HCEC 1CT (cell line): ENCODE results near the gene GPR171.

ENCODE experiments used
- DNase-seq: peaks from one replicate; pipeline ENCODE4 v3.0.0-alpha.2; 2017

Gene GPR171

DNA sequence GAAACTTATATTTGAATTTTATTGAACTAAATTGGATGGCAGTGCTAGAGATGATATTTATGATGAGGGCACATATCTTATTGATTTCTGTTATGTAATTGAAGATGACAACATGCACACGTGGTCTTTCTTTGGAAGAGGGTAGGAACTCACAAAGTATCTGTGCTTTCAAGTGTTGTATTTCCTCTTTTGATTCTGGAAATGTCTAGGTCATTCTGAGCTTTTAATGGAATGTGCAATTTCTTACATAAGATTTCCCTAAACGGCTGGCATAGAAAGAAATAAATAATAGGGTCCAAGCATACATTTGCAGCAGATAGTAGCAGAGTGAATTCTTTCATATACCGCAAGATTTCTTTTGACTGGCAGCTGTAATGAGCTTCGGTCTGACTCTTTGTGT, 10.1 kb upstream of the GPR171 start:
- no peak for DNase-seq

DNA sequence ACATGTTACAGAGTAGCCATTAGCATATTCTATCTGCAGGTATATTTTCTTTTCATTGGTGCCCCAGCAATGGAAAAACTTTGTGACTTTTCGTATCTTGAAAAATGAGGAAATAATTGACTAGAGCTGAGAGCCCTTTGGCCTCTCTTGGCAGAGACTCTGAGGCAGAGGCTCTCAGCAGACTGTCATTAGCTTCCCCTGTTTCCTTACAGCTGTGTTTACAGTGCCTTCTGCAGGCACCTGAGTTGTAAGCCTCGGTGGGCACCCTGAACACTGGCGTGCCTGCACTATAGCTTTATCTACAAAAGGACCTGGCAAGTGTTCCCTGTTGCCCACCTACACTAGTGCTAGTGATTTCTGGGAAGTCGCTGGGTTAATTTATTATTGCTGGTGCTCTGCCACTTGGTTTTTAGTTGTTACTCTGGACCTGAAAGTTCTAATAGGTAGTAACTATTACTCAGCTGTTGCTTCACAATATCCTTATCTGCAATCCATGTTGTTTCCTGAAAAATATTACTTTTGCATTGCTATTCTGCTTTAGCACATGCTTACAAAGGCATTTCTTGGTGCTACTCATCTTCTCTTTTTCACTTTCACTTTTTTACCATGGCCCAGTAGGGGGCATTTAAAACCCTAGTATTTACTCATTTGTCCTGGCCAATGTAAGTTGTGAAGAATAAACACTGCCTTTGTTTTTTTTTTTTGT, 7.8 kb upstream of the GPR171 start:
- DNase-seq, result no peak

DNA sequence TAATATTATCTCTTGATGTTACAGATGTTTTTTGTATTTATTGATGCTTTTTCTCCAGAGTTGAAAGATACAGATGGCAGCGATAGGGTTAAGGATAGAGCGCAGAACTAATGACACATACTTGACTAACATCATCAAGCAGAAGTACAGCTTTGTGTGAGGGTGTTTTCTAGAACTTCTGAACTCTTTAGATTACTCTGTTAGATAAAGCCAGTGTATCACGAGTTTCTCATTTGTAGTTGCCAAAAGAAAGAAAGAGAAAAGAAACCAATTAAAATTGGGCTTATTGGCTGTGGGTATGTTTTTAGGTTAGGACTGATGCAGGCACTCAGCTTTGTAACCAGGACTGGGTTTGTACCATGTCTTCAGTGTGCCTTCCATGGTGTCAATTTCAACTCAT, 6.6 kb upstream of the GPR171 start:
- no peak for DNase-seq

DNA sequence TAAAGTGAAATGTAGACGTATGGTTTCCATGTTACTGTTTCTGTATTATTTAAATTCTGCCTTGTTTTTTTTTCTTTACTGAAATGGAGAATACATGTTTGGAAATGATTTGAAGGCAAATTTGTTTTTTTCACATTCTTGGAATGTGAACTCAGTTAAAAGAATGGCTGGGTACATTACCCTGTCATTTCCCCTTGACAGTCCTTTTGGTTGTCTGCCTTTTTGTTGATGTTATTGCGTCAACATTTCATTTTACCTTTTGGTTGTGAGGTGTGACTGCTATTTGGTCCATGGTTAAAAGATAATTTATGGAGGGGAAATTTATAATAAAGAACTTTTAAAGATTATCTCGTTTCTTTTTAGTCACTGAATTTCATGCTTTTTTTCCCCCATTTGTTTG, 3.2 kb upstream of the GPR171 start:
- no peak for DNase-seq

DNA sequence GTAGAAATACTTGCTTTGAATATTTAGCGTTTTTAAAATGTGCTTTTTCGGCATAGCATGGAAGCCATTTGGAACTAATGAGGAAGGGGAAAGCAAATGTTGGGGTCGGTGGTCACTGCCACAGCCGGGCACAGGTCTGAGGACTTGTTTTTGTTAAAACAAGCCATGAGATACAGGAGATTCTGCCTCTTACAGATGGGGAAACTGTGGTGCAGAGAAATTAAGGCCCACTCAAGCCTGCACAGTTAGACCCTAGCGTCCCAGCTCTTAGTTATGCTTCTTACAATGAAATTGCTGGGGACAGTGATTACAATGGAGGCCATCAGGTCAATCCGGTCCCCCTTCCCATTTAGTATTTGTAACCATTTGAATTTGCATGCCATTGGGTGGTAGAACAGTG, 2.5 kb upstream of the GPR171 start:
- DNase-seq, result no peak

DNA sequence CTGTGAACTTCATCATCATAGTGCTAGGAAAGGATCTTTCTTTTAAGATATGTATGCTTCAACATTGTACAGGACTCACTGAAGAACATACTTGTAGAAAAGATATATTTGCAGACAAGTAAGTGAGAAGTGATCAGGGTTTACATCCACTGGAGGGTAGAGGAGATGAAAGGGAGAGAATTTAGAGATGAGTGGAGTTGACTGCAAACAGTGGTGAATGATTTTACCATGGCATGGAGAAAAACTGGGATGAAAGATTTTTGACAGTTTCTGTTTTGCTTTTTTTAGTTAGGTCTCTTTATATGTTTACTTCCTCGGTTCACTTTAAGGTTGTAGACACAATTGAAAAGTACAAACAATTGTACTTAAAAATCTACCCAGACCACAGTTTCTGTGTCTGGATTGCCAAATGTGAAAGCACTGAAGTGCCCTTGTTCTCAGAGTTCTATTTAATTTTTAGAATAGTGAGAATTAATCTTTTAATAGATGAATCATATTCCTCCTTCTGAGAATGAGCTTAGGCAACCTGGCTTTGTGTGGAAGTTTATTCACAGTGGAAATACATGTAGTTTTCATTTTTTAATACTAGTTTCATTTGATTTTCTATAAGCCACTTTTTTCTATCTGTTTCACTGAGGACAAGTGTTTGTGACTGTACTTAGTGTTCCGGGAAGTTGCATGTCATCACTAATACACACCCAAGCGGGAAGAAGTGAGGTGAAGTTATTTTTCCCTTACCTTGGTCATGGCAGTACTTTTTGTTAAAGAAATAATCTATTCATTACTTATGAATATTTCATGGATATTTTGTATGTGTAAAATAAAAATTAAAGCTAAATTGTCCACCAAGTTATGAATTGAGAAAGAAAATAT, 1.8 kb upstream of the GPR171 start:
- no peak for DNase-seq

DNA sequence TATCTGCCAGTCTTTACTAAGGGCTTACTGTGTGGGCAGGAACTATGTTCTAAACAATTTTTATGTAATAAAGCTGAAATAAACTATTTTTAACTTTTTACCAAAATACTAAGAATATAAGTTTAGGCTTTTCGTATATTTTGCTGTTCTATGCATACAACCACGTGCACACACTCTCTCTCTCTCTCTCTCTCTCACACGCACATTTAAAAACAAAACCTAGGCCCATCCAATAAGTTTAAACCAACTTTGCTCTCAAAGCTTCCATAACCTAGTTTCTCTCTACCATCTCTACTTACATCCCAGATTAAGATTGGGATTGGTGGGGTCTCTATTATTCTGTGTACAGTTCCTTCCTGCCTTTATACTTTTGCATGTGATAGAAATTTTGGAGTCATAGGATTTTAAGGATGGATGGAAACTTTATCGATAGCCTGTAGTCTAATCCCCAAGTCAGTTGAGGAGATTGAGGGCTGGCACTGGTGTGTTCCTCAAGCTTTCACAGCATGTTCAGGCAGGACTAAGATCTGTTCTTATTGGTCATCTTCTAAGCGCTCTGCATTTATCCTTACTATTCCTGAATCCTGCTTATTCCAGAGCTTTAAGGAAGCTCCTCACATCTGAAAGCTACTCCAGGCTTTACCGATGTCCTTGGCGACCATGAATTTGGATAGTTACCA, 1.8 kb downstream of the GPR171 start:
- DNase-seq, result no peak

DNA sequence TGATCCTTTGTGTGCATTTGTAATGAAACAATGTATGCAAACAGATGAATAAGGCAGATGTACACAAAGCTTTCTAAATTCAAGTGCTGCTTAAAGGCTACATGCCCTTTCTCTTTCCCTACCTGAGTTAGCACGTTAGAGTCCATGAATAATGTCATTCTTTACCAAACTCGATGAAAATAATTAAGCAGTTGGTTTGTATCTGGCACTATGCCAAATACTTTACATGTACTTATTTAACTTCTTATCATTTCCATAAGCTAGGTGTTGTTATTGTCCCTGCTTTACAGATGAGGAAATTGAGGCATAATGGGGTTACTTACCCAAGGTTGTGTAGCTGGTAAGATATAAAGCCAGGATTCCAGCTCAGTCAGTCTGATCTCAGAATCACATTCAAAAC, 2.4 kb downstream of the GPR171 start:
- no peak for DNase-seq

DNA sequence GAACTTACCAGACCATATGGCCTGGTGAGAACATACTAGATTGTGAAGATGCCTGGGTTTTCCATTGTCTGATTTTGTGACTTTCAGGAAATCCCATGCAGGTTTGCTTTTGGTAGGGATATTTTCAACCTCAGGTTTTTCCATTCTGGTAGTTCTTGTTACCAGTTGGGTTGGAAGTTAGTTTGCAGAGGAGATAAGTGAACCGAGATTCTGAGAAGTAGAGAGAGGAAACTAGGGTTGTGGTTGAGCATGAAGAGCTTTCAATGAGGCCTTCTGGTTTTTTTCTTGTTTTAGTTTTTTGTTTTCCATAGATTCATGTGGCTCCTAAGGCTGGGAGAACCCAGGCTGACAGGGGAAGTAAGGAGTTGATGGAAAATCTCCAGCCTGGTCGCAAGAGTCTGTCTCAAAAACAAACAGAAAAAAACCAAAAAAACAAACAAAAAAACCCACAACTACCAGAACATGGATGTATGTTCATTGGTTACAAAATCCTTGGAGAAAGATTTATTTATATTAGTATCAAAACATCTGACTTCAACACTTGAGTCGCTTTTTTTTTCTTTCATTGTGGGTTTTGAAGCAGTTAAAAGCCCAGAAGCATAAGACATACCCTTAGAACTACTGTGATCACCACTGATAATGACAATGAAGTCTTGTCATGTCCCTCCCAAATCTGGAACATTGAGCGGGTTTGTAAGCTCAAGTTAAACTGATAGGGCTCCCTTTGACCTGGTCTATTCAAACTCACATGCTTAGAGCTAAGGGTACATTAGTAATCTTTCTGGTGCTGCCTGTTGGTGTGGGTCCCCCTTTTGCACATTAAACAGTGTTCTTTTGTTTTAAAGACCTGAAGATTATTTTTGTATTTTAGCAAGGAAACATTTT, 3.2 kb downstream of the GPR171 start:
- DNase-seq, result no peak

DNA sequence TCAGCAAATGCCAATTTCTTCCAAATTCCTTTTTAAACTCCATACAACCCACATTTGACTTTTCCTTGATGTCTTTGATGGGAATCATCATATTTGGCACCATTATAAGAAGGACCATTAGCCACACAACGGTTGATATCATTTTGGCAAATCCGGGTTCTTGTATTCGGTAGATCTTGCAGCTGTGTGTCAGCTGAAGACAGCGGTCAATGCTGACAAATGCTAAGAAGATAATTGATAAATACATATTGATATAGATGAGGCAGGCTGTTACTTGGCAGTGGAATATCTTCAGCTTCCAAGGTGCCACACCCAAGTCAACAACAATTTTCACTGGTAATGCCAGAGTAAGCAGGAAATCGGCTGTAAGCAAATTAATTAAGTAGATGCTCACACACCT, 4.2 kb downstream of the GPR171 start:
- DNase-seq, result no peak

DNA sequence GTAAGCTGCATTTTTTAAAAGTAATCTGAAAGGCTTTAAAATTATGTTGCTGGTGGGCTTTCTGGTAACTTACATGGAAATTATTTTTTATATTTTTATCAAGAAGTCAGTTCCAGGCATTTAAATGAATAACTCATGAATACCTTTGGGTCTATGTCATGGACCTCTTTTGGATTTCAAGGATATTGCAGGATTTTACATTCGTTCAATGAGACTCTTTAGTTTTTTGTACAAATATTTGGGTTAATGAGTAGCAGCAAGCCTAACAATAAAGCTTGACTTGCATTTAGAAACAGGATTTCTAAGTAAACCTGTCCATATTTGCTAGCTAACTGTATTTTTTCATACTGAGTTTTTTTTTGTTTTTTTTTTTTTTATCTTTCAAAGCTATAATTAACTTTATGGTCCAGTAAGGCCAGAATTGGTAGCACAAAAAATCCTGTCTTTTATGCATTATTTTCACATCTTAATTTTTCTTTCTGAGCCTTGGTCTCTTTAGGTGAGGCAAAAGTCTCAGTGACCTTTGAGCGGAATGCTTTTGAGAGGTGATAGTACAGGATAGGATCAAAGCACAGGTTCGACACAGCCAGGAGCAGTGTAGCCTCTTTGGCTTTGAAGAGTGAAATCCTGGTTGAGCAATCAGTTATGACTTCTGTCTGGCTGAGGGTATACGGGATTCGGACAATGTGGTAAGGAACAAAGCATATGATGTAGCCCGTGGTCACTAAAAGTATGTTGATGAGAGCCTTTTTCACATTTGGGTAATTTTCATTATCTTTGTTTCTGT, 4.8 kb downstream of the GPR171 start:
- peak; percentile 17 for DNase-seq

DNA sequence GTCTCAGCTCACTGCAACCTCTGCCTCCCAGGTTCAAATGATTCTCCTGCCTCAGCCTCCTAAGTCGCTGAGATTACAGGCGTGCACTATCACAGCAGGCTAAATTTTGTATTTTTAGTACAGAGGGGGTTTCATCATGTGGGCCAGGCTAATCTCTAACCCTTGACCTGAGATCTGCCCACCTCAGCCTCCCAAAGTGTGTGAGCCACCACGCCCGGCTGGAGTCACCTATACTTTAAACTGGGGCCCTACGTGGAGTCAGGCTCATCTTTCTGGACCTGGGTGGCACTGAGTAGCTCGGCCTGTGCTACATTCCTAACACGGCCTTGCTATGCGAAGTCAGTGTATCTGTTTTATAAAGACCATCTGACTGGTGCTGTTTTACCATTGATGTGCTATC, 5.8 kb downstream of the GPR171 start:
- no peak for DNase-seq

DNA sequence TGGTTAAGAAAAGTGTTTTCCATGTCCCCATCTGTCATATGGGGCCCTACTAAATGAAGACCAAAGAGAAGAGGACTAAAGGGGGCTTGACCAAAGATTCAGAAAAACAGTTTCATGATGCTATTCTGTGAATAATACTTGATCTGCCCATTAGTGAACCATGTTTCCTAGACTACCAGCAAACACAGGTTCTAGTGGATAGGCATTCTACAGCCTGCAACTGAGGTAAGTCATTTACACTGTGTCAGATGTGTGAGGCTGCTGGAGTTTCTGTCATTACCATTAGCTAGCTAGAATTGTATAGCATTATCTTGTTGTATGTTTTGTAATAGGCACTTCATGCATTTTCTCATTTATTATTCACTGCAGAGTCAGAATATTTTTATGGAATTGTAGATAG, 6.6 kb downstream of the GPR171 start:
- DNase-seq, result no peak

DNA sequence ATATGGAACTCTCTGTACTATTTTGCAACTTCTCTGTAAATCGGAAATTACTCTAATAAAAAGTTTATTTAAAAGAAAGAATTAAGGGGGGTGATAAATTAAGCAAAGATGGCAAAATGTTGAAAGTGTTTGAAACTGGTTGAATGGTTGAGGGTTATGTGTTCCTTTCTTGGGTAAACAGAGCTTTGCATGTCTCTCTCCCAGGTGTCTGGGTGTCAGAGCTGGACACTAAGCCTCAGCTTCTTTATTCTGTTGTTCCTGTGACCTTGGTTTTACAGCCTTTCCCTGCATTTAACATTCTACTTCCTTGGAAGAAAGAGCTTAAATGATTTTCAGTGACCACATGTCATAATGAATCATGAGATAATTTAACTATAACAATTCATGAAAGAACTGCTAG, 7.2 kb downstream of the GPR171 start:
- DNase-seq, result no peak

DNA sequence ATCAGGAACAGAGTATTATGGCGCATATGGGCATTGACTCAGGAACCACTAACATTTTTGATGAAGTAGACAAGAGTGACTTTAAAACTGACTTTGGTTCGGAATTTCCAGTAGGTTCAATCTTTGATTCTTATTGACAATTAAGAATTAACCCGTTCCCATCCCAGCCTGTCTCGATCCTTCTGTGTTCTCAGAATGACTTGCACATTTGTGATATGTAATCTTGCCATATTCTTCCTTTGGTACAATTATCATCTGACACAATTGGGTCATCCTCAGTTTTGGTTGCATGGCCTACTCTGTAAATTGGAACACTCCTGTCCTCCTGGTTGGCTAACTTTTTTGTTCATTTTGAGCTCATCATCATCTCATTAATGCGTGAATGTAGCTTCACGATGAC, 10.5 kb downstream of the GPR171 start:
- no peak for DNase-seq

DNA sequence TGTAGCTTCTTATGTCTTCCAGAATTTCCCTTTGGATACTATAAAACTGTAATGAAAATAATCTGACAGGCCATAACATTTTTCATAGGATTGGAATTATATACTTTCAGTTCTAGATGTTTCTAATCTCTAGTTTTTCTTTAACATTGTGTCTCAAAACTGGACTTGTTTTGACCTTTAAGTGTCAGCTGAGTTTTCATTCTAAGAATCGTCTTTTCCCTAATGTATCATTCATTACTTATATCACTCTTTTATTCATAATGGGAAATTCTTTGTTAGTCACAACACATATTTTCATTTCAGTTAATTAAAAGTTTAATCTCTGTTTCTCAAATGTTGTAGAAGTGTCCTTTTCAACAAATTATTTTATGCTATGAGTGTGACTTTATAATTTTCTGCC, 11.9 kb downstream of the GPR171 start:
- DNase-seq, result no peak

DNA sequence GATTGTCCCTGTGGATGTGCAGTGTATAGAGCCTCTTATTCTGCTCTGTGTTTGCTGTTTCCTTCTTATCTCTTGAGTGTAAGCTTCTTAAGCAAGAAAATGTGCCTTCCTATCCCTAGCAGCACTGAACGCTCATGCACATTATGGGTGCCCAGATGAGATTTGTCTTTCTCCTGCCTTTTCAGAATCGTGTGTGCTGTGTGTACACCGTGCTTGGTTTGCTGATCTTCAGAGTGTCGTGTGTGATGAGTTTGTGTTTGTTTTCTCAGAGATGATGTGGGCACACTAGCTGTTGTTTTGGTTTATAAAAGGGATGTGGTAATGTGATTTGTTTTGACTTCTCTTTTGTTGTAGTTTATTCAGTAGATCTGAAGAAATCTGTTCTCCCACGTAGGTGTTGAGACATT, 19.7 kb downstream of the GPR171 start:
- DNase-seq, result no peak

DNA sequence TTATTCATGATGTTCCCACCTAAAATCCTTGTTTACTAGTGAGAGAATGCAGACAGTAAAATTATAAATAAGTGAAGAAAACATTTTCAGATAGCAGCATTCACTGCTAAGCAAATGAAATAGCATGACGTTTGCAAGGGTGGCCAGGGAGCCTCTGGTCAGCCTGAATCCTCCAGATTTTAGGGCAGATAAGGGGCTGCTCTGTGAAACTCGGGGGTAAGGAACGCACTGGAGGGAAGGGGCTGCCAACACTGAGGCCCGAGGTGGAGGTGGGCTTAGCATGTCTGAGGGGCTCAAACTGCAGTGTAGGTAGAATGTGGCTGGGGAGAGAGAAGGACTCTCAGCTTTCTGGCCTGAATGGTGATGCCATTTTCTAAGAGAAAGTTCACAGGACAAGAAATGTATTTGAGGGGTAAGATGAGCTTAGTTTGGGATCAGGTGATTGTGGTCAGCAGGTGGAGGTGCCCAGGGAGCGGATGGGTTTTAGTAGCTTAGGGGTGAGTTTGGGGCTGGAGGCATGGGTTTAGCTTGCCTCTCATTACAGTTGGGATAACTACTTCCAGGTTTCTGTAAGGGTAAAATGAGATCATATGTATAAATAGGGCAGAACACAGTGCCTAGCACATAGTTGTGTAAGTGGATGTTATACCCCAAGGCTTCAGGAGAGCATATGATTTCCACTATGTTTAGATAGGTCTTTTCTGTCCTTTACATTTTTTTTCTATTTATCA, 20.5 kb downstream of the GPR171 start:
- DNase-seq, result no peak

DNA sequence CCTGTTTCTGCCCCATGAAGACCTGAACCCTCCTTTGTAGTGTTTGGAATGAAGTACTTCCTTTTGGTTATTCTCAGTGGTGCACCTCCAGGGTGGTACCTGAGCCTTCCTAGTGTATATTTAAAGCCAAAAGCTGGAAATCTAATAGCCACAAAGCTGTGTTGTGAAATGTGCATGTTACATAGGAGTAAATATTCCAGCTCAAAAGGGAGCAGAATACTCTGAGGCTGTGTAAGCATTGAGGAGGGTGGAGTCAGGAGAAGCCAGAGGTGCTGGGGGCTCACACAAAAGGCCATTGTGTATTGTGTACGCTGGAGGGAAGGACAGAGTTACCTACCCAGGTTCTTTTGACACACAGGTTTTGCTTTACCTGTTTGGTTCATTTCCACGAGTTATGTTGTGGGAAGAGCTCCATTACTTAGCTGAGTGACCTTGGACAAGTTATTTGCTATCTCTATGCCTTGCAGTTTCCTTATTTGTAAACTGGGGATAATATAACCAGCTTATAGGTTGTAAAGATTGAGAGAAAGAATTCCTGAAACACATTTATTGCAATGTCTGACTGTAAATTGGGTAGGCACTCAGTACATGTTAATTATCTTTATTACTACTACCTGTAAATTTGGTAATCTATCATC, 24.7 kb downstream of the GPR171 start:
- no peak for DNase-seq

DNA sequence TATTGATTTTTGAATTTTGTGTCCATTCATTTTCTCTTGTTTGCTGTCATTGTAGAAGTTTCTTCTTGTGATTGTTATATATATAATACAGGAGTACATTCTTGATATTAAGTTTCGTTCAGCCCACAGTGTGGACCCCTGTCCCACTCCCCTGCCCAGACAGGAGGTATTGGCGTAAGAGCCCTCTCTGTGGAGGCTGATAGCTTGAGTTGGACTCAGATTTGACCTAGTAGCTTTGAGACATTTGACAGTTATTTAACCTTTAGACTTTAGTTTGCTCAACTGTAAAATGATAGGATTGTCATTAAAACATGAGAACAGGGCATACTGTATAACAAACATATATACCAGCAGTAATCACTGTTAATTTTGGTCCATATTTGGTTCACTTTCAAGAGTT, 27.1 kb downstream of the GPR171 start:
- DNase-seq, result no peak

DNA sequence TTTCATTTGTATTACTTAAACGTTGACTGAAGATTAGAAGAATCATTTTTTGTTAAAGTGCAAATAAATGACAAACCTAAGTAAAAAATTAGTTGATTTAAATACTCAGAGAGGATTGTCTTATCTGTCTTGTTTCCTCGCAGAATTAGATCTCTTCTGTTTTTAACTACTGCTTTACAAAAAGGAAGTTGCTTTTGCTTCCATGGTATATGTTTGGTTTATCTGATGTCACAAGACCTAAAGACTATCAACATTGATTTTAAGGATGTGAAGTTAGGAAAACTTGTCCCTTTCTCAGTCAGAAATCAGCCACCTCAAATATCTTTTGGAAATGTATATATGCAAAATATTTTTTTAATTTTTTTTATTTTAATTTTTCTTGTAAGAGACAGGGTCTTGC, 28.7 kb downstream of the GPR171 start:
- DNase-seq, result no peak
